ENCODE measurements around the gene MYO1D.
"Not testable (repeated sequence)": the region's sequence is repeated elsewhere in the genome, so short reads cannot be mapped to it uniquely, and the experiment has no call there.

MYO1D gene

GRCh38 chr17:32755045-32755805, 121.7 kb downstream of the MYO1D start:
- H3K4me3 ChIP-seq (ENCODE audit: low read depth, low read length) = no peak overlapping the region
- peak; percentile 32 for DNase-seq (ENCODE audit: low read depth)

- DNase-seq (ENCODE audit: low read depth) = no peak
- H3K4me3 ChIP-seq (ENCODE audit: low read depth, low read length) = no peak overlapping the region
Measured at GRCh38 chr17:32752934-32753333, 124.0 kb downstream of the MYO1D start.

- DNase-seq (ENCODE audit: low read depth) = no peak
- H3K4me3 ChIP-seq (ENCODE audit: low read depth, low read length) = no peak overlapping the region
Measured at GRCh38 chr17:32747856-32748255, 129.1 kb downstream of the MYO1D start.

- H3K4me3 ChIP-seq (ENCODE audit: low read depth, low read length) = no peak overlapping the region
- DNase-seq (ENCODE audit: low read depth) = peak; percentile 53
Measured at GRCh38 chr17:32746698-32747097, 130.2 kb downstream of the MYO1D start.

DNA sequence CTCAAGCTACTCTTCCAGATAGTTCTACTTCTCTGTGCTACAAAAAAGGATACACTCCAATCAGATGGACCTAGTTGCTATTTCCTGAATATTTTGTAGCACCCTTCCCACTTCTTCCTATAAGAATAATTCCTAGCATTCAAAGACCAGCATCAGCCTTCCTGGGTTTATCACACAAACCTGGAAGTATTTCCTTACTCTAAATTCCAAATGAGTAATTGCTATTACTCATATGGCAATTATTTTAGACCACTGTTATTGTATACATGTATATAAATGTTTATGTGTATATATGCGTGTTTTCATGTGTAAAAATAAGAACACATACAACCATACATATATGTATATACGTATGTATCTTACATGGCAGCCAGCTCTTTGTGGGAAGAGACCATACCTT, 130.6 kb downstream of the MYO1D start:
- H3K4me3 ChIP-seq (ENCODE audit: low read depth, low read length) = no peak overlapping the region
- DNase-seq (ENCODE audit: low read depth) = no peak

DNA sequence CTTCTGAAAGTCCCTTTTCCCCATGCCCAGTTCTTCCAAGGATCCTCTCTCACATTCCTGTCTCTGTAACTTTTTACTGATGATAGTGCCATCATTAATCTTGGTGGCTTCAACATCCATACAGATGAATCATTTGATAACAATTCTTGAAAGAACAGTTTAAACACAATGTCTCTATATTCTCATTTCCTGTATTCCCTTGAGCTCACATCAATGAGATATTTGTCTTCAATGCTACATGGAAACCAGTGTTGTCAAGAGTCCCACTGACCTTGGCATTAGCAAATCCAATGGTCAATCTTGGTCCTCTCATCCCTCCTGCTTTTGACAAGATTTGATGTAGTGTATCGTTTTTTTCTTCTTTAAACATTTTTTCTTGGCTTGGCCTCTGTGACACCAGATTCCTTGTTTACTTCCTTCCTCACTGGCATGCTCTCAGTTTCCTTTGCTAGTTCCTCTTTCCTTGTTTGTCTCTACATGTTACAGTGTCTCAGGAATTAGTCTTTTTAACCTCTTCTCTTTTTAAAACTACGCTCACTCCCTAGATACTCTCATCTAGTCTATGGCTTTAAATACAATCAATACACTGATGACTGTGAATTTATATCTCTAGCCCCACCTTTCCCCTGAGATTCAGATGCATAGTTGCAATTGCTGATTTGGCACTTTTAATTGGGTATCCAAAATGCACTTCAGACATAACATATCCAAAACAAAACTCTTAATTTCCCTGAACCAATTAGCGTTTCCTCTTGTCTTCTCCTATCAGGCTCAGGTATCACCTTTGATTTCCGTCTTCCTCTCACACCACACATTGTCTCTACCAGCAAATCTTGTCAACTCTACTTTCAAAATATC, 134.0 kb downstream of the MYO1D start:
- no peak overlapping the region for H3K4me3 ChIP-seq (ENCODE audit: low read depth, low read length)
- DNase-seq (ENCODE audit: low read depth) = no peak

DNA sequence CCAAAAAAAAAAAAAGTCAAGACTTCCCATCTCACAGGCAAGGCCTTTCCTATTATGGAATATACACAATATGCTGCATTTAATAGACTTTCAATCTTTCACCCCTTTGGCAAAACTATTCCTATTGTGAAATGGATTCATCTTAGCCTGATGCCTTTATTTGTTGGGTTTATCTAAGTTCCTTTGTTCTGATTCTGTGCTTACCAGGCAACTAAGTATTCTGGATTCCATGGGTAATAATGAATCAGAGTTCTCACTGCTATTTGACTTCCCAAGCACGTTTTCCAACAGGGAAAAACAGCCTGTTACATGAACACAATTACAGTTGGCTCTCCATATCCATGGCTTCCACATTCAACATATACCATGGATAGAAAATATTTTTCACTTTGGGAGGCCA, 135.5 kb downstream of the MYO1D start:
- no peak for DNase-seq (ENCODE audit: low read depth)
- no peak overlapping the region for H3K4me3 ChIP-seq (ENCODE audit: low read depth, low read length)

DNA sequence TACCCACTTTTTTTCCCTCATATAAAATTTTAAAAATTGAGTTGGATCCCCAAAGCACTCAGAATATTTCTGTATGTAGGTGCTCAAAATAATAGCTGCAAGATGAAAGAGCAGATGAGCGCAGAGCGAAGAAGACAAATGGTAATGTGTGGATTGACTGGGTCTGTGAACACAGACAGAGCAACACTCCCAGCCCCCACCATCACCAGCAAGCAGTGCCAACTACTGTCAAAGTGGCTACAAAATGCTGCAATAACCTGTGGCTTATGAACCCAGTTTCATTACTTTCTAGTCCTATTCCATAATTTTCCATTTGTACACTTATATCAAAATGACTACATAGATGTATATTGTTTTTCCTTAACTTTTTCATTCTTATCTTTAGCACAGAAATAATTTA, 137.2 kb downstream of the MYO1D start:
- no peak overlapping the region for H3K4me3 ChIP-seq (ENCODE audit: low read depth, low read length)
- DNase-seq (ENCODE audit: low read depth) = no peak

- not testable (repeated sequence) for DNase-seq (ENCODE audit: low read depth)
Measured at GRCh38 chr17:32739151-32739550, 137.8 kb downstream of the MYO1D start.

DNA sequence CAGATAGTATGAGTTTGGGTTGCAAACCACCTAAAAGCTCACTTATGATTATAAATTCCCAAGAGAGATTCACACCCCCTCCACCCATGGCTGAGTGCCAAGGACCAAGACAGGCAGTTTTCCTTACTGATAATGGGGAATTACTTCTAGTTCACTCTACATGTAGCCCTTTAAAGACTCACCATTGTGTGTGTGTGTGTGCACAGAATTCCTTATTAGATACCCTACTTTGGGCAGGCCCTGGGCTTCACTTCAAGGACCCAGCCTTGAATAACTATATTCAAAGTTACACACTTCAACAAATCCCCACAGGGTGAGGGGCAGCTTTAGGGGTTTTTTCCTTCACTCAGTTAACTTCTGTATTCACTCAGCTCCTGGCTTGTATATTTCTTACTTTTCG, 143.5 kb downstream of the MYO1D start:
- DNase-seq (ENCODE audit: low read depth) = no peak
- no peak overlapping the region for H3K4me3 ChIP-seq (ENCODE audit: low read depth, low read length)

More at GRCh38 chr17:32739151-32739550, 137.8 kb downstream of the MYO1D start:
- not testable (repeated sequence) for H3K4me3 ChIP-seq (ENCODE audit: low read depth, low read length)

DNA sequence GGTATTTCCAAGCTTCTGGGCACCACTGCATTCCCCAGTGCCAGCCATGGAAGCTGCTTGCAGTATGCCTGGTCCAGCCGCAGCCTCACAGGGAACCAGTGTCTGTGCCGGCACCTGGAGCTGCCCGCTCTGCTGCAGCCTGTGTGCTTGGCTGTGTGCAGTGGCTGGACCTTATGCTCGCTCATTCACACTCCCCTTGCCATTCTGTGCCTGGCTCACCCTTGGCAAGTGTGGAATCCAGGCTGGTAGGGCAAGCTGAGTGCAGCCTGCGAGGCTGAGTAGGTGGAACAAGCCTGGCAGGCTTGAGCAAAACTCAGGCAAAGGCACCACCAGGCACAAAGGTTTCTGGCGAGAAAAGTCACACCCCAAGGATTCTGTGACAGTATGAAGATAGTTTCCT, 144.0 kb downstream of the MYO1D start:
- H3K4me3 ChIP-seq (ENCODE audit: low read depth, low read length) = no peak overlapping the region
- no peak for DNase-seq (ENCODE audit: low read depth)

DNA sequence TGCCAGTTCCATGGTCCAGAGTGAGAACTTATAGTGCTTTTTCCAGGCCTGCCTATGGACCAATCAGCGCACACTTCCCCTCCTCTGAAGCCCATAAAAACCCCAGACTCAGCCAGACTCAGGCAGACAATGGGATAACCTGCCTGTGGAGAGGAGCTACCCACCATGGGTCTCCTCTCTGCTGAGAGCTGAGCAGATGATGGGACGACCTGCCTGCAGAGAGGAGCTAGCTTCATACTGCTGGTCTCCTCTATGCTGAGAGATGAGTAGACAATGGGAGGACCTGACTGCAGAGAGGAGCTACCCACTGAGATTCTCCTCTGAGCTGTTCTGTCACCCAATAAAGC, 144.7 kb downstream of the MYO1D start:
- DNase-seq (ENCODE audit: low read depth) = no peak
- H3K4me3 ChIP-seq (ENCODE audit: low read depth, low read length) = no peak overlapping the region

DNA sequence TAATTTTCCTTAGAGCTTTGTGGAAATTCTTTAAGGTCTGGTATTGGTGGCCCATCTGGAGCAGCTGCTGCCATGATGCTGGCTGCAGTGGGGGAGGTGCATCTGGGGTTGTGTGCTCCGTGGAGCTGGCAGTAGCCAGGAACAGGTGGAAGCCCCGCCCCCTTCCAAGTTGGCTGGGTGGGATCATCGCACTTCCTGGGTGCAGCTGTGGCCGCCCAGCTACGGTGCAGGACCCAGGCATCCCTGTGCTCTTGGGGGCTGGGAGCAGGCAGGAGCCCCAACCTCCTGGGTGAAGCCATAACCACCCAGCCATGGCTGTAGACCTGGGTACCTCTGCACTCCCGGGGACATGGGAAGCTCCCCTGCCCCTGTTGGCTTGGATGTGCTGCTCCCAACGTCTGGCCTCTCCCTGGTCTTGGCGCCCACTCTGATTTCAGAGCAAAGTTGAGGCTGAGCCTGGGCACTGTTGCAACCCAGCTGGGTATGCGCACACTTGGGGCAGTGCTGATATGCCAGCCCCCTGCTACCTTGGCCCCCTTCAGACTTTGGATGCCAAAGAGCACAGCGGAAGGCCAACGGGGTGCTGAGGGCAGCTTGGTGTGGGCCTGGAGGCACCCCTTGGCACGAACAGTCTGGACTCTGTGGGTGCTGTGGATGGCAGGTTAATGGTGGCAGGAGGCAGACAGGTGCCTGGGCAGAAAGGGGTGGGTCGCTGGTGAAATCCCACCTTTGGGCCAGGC, 145.2 kb downstream of the MYO1D start:
- DNase-seq (ENCODE audit: low read depth) = no peak
- no peak overlapping the region for H3K4me3 ChIP-seq (ENCODE audit: low read depth, low read length)

- DNase-seq (ENCODE audit: low read depth) = no peak
- H3K4me3 ChIP-seq (ENCODE audit: low read depth, low read length) = no peak overlapping the region
Measured at GRCh38 chr17:32727681-32728080, 149.2 kb downstream of the MYO1D start.

- no peak for DNase-seq (ENCODE audit: low read depth)
- H3K4me3 ChIP-seq (ENCODE audit: low read depth, low read length) = no peak overlapping the region
Measured at GRCh38 chr17:32725697-32726096, 151.2 kb downstream of the MYO1D start.

DNA sequence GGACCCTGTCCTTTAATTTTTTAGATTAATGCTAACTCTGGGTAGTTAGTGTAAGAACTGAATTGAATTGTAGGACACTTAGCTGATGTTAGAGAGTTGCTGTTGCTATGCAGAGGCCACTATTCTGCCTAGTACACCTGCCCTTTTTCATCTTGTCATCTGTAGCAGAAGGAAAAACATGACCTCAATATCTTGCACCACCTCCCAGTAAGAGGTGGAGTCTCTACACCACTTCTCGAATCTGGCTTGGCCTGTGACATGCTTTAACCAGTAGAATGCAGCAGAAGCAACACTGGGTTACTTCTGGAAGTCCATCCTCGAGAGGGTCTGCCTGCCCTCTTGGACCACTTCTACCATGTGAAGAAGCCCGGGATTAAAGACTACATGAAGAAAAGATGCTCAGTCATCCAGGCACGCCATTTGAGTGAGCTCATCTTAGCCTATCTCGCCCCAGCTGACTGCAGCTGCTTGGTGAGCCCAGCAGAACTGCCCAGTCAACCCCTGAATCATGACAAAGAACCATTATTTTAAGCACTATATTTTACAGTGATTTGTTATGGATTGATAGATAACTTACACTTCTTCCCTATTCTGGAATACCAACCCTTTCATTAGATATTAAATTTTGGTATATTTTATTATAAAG, 153.5 kb downstream of the MYO1D start:
- no peak overlapping the region for H3K4me3 ChIP-seq (ENCODE audit: low read depth, low read length)
- no peak for DNase-seq (ENCODE audit: low read depth)

DNA sequence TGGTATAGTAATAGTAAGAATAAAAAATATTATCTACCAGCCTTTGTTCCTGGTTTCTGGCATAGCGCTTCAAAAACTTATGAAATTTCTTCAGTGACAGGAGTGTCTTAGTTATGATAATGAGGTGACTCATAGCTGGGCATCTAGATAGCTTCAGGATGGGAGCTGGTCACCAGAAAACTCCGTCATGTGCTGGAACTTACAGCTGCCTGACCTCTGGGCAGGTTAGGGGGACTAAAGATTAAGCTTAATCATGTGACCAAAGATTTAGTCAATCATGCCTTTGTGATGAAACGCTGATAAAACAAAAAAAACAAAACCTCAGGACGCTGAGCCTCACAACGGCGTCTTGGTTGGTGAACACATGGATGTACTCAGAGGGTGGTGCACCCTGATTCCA, 154.2 kb downstream of the MYO1D start:
- no peak for DNase-seq (ENCODE audit: low read depth)

DNA sequence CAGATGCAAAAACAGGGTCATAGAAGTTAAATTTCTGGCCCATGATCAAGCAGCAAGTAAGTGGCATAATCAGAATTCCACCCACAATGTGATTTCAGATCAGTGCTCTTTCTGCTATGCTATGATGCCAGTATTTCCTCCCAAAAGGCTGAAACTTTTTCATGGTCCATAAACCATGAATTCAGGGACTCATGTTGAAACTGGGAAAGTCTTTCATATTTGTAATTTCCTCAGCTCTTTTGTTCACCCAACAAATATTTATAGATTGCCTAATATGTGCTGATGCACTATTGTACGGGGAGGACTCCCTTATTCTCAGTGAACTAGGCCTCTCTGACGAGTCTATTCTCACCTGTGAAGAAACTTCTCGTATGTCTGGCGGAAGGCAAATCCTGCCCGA, 156.3 kb downstream of the MYO1D start:
- DNase-seq (ENCODE audit: low read depth) = no peak
- no peak overlapping the region for H3K4me3 ChIP-seq (ENCODE audit: low read depth, low read length)

More for the DNA sequence above, 154.2 kb downstream of the MYO1D start:
- H3K4me3 ChIP-seq (ENCODE audit: low read depth, low read length) = no peak overlapping the region

- DNase-seq (ENCODE audit: low read depth) = no peak
Measured at GRCh38 chr17:32719689-32720088, 157.2 kb downstream of the MYO1D start.

DNA sequence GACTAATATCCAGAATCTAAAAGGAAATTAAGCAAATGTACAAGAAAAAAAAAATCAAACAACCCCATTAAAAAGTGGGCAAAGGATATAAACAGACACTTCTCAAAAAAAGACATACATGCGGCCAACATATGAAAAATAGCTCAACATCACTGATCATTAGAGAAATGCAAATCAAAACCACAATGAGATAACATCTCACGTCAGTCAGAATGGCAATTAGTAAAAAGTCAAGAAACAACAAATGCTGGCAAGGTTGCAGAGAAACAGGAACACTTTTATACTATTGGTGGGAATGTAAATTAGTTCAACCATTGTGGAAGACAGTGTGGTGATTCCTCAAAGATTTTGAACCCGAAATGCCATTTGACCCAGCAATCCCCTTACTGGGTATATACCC, 162.0 kb downstream of the MYO1D start:
- H3K4me3 ChIP-seq (ENCODE audit: low read depth, low read length); DNase-seq (ENCODE audit: low read depth): not testable (repeated sequence)

More at GRCh38 chr17:32719689-32720088, 157.2 kb downstream of the MYO1D start:
- H3K4me3 ChIP-seq (ENCODE audit: low read depth, low read length) = no peak overlapping the region

All from skeletal muscle cell (primary cell).